Limb (tissue), 2 donors: ENCODE results near the gene OTOS.
A peak's percentile ranks its signal among the peaks of the same experiment; 100 is the strongest.

ENCODE experiments used
- DNase-seq, 2 donors: peaks; one replicate each; pipeline ENCODE4 v3.0.0-alpha.2; 2016; ENCODE audit errors: extremely low spot score in 2 of 2

The OTOS gene

DNA sequence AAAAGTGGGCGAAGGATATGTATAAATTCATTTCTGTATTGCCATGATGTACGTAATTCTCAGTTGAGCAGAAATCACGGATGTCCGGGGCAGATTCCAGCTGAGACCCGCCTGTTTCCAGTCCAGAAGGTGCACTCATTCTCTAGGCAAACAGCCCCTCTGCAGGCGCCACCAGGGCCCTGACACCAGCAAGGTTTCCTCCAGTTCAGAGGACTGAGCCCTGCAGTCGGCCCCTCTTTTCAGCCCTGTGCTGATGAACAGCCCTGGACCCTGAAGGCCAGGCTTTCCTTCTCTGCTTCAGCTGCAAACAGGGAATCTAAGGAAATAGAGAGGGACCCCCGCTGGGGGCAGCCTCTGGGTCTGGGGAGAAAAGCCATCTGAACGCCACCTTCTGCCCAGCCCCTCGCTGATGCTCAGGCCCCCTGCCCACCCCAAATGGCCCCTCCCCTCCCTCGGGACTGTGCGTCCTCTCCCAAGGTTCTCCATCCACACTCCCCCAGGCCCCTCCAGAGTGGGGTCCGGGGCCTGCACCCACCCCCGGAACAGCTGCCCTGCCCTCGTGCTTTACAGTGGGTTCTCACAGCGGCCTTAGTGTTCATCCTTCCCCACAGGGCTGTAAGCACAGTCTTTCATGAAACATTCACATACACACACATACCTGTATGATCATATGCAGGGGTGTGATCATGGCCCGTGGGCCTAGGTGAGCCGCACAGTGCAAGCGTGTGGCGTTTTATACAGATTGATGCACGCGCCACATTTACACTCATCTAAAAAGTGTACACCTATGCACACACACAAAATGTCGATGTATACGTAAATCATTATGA is 16.4 kb downstream of the OTOS start:
- DNase-seq = no peak

DNA sequence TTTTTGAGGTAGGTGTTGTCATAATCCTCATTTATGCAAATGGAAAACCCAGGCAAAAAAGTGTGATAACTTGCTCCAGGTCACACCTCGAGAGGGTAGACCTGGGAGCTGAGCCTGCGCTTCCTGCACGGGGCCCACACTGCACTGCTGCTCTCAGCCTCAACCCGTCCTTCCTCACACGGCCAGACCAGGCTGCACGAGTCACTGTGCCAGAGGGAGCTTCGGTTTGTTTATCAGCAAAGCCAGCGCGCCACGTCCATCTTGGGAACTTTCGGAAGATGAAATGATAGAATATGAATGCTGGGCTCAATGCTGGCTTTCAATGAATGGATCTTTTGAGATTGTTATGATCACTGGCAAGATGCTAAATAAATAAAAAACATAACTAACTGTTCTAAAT is 18.8 kb downstream of the OTOS start:
- no peak for DNase-seq

DNA sequence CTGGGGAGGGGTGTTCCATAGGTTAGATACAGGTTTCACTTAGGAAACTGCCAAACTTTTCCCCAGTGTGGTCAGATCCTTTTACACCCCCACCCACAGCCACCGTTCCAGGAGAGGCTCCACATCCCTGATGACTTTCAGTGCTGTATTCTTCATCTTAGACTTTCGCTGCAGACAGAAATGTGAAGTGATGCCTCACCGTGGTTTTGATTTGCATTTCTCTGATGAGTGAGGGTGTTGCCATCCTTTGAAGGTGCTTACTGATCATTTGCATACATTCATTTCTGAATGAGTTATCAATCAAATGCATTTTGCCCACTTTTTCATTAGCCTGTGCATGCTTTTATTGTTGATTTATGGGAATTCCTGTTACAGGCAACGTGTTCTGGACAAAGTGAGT is 19.3 kb downstream of the OTOS start:
- DNase-seq = no peak

DNA sequence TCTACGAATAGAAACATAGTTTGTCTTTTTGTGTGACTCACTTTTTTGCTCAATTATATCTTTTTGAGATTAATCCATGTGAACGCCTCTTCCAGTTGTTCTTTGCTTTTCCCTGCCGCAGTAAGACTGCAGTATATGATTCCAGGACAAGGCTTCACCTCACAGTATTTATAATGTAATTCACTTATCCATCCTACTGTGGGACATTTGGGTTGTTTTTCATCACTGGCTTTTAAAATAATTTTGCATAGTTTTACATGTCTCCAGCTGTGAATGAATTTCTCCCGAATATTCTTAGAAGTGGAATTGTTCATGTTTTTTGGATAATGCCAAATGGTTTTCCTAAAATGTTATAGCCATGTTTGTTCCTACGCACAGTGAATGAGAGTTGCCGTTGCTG is 26.2 kb downstream of the OTOS start:
- no peak for DNase-seq

DNA sequence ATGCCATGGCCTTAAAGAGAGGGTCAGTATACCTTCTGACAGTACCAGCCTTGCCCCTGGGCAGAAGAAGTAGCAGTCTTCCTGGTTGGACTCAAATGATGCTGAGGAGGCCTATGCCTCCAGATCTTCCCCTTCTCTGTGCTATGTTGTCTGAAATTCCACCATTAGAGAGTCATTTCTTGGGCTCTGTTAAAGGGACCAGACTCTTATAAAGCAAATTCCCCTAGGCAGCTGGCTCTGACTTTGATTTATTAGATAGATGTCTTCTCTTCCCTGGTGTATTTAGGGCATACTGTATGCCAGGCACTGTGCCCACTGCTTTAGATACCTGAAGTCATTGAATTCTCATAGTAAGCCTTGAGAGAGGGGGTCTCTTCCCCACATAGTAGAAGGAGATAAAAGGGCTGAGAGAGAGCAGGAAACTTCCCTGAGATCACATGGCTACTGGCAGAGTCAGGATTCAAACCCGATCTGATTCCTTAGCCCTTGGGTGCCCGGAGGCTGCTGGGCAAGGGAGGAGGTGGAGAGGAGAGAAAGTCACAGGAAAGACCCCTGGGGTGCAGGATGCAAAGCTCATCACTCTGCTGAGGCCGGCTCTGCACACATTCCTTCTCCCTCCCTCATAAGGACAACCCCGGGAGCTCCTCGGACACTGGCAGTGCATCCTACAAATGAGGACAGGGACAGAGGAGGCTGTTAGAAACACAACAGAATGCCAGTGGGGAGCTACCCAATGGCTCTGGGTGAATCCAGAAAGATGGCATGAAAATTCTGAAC is 27.4 kb downstream of the OTOS start:
- DNase-seq = no peak

DNA sequence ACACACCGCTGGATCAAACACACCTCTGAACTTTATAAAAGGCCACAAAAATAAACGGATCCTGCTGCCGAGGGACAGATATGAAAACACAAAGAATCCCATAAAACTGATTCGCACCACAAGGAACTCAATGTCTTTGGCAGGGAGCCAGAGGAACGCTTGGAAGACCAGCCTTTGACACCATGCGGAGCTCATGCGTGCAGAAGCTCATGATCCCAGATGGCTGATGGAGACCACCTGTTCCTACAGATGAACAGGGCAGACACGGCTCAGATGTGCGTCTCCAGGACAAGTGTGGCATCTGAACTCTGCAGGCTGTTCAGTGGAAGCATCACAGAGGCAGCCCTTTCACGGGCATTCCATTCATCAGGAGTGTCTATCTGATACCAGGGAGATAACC is 29.2 kb downstream of the OTOS start:
- peak in 1 of 2 donors; percentile 39 for DNase-seq

DNA sequence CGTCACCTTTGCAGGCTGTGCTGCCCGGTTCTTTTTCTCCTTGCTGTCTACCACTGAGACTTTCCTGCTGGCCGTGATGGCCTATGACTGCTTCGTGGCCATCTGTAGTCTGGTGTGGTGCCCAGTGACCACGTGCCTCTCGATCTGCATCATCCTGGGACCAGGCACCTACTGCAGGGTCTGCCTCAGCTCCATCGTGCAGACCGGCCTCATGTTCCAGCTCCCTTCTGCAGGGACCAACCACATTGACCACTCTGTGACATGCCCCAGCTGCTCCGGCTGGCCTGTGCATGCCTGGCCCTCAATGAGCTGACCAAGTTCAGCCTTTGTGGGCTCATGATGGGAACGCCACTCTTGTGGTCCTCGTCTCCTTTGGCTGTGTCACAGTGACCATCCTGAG is 31.1 kb downstream of the OTOS start:
- no peak for DNase-seq

DNA sequence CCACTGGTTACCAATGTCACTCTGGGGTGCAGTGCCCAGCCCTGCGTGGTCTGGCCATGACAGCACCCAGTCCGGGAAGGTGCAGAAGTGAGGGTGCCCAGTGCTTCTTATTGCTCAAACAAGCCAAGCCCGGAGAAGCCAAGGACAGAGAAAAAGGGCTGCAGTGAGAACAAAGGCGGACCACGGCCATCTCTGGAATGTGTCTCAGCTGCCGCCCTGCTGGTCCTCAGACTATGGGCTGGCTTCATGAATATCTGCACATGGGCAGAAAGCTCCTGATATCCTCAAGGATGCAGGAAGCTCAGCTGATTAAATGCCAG is 33.0 kb downstream of the OTOS start:
- no peak for DNase-seq

DNA sequence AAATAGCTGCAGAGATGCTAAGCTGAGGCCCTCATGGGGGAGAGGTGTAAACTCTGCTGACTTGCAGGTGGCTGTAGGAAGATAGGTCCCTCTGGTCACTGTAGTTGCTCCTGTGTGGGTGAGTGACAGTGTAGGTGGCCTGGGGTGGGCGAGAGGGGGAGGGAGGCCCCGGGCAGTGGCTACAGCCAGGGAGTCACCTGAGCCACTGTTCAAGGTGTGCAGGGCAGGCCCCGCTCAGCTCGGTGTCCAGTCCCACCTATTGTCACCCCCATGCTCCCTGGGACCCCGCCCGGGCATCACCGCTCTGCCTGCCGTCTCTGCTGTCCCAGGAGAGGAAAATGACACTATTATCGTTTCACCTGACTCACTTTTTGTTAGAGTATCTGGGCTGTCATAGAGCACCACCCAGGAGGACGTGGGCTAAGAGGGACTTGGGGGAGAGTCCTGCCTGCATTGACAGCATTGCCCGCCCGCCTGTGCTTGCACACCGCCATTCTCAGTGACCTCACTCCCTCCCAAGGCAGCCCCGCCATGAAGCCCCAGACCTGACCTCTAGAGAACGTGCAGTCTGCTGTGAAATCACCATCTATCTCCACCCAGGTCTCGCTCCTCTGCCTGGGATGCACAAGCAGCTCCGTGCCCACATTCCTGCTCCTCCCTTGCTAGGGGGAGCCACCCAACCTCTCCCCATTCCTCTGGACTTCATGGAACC is 33.5 kb downstream of the OTOS start:
- DNase-seq = no peak

DNA sequence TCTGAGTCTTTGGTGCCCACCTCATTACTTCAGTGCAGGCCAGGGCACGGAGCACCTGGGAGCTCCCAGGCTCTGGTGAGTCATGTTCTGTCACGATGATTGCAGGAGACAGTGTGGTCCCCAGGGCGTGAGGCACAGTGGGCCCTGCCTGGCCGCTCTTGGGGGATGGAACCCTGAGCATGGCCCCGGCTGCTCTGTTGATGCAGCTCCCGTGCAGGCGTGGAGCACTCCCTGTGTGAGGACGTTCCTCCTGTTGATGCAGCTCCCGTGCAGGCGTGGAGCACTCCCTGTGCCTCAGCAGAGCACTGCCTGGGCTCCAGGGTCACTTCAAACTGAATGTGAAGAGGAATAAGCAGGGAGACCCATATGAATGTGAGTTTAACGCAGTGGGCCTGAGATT is 34.5 kb downstream of the OTOS start:
- no peak for DNase-seq

DNA sequence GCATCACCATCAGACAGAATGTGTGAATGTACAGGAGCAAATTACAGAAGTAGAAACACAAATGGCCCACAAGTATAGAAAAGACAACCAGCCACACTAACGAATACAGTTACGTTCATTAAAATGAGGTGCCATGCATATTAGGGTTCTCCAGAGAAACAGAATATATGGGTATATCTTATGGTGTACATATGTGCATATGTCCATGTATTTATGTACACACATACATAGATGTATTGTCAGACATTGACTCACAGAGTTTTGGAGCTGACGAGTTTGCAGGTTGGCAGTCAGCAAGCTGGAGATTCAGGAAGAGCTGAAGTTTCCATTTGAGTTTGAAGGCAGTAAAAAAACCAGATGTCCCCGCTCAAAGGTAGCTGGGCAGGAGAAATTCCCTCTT is 37.3 kb downstream of the OTOS start:
- no peak for DNase-seq

DNA sequence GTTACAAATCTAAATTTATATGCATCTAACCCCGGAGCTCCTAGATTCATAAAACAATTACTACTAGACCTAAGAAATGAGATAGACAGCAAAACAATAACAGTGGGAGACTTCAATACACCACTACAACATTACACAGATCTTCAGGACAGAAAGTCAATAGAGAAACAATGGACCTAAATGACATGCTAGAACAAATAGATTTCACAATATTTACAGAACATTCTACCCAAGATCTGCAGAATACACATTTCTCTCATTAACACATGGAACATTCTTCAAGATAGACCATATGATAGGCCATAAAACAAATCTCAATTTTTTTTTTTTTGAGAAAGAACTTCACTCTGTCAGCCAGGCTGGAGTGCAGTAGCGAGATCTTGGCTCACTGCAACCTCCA is 42.1 kb downstream of the OTOS start:
- DNase-seq = no peak

DNA sequence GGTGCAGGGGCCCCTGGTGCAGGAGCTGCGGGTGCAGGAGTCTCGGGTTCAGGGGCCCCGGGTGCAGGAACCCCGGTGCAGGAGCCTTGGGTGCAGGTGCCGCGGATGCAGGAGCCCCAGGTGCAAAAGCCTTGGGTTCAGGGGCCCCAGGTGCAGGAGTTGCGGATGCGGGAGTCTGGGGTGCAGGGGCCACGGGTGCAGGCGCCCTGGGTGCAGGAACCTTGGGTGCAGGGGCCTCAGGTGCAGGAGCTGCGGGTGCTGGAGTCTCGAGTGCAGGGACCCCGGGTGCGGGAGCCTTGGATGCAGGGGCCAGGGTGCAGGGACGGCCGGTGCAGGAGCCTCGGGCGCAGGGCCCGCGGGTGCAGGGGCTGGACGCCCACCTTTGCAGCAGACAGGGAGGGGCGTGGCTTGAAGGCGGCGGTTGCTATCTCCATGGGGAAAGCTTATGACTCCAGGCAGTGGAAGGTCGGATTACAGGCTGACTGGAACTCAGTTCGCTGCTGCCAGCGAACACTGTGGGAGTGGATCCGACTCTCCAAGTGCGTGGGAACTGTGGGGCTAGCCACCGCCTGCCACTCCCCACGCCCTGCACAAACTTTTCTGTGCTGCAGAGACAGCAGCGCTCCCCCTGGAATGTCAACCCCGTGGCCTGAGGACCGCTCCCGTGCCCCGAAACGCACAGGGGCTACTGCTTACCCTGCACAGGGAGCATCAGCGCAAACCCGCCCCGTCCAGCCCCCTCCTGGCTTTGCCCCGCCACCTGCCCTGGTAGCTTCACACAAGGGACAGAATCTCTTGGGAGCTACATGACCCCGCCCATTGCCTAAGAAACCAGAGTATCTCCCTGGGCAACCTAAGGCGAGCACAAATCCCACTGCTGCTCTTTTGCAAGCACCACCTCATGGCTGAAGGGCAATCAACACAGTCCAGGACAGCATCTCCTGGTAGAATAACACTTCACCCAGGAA is 44.6 kb downstream of the OTOS start:
- no peak for DNase-seq

DNA sequence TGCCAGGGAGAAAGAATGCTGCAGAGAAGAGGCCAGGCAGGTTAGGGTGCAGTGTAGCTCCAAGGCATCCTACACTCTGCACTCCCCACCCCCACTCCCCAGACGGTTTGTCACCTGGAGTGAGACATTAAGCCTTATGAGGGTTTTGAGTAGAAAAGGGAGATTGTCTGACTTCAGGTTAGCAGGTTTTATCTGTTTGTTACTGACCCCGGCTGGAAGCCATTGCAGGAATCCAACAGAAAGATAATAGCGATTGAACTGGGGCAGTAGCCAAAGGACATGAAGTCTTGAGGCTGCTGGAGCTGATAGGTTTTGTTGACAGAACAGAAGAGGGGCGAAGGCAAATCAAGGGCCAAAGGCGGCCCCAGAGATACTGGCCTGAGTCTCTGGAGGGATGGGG is 51.2 kb downstream of the OTOS start:
- no peak for DNase-seq
